Measurements from ENCODE around the gene COLGALT1. TPM values are rescaled to one million over a fixed set of nuclear protein-coding genes. Genes with fewer than 3 reads are reported as not detected.
"Not testable (repeated sequence)": the region's sequence is repeated elsewhere in the genome, so short reads cannot be mapped to it uniquely, and the experiment has no call there.

Gene COLGALT1
- total RNA-seq (2014; rRNA removed; shearing (Covaris generic)) = 161 and 173 TPM in 2 replicates

- peak; percentile 92 for DNase-seq (ENCODE audit: low spot score)
Observed at GRCh38 chr19:17555480-17555928, at the start of gene COLGALT1. Gene COLGALT1, plus strand, starts transcription at chr19:17555649. Its CDS starts 65 bp downstream, at chr19:17555714.

GRCh38 chr19:17506745-17507144 is 48.7 kb upstream of the COLGALT1 start:
- no peak for DNase-seq (ENCODE audit: low spot score)

- not testable (repeated sequence) for DNase-seq (ENCODE audit: low spot score)
Observed at GRCh38 chr19:17508558-17508933, 46.9 kb upstream of the COLGALT1 start.

- no peak for DNase-seq (ENCODE audit: low spot score)
Observed at GRCh38 chr19:17510220-17510993, 45.0 kb upstream of the COLGALT1 start.

GRCh38 chr19:17511724-17512573 is 43.5 kb upstream of the COLGALT1 start:
- peak; percentile 37 for DNase-seq (ENCODE audit: low spot score)

GRCh38 chr19:17512574-17512939 is 42.9 kb upstream of the COLGALT1 start:
- DNase-seq (ENCODE audit: low spot score) = no peak

GRCh38 chr19:17515408-17516149 is 39.9 kb upstream of the COLGALT1 start:
- no peak for DNase-seq (ENCODE audit: low spot score)

- DNase-seq (ENCODE audit: low spot score) = no peak
Observed at GRCh38 chr19:17517898-17518297, 37.6 kb upstream of the COLGALT1 start.

- DNase-seq (ENCODE audit: low spot score) = not testable (repeated sequence)
Observed at GRCh38 chr19:17518654-17519053, 36.8 kb upstream of the COLGALT1 start.

- no peak for DNase-seq (ENCODE audit: low spot score)
Observed at GRCh38 chr19:17519967-17520366, 35.5 kb upstream of the COLGALT1 start.

GRCh38 chr19:17520865-17521264 is 34.6 kb upstream of the COLGALT1 start:
- DNase-seq (ENCODE audit: low spot score) = no peak

GRCh38 chr19:17522988-17523872 is 32.2 kb upstream of the COLGALT1 start:
- DNase-seq (ENCODE audit: low spot score) = no peak

- no peak for DNase-seq (ENCODE audit: low spot score)
Observed at GRCh38 chr19:17524651-17525050, 30.8 kb upstream of the COLGALT1 start.

GRCh38 chr19:17525141-17525540 is 30.3 kb upstream of the COLGALT1 start:
- DNase-seq (ENCODE audit: low spot score) = no peak

GRCh38 chr19:17526922-17527321 is 28.5 kb upstream of the COLGALT1 start:
- no peak for DNase-seq (ENCODE audit: low spot score)

GRCh38 chr19:17527326-17527725 is 28.1 kb upstream of the COLGALT1 start:
- DNase-seq (ENCODE audit: low spot score) = no peak

- DNase-seq (ENCODE audit: low spot score) = no peak
Observed at GRCh38 chr19:17528610-17529009, 26.8 kb upstream of the COLGALT1 start.

GRCh38 chr19:17529239-17530158 is 25.9 kb upstream of the COLGALT1 start:
- DNase-seq (ENCODE audit: low spot score) = no peak

GRCh38 chr19:17530586-17530985 is 24.9 kb upstream of the COLGALT1 start:
- DNase-seq (ENCODE audit: low spot score) = peak; percentile 66

- DNase-seq (ENCODE audit: low spot score) = no peak
Observed at GRCh38 chr19:17532116-17532515, 23.3 kb upstream of the COLGALT1 start.
